ENCODE measurements around the gene TOMM70. TPM values are rescaled to one million over a fixed set of nuclear protein-coding genes. Genes with fewer than 3 reads are reported as not detected.

Gene TOMM70
- total RNA-seq, 1 donor from 2014 or later, result 44.6 TPM

DNA sequence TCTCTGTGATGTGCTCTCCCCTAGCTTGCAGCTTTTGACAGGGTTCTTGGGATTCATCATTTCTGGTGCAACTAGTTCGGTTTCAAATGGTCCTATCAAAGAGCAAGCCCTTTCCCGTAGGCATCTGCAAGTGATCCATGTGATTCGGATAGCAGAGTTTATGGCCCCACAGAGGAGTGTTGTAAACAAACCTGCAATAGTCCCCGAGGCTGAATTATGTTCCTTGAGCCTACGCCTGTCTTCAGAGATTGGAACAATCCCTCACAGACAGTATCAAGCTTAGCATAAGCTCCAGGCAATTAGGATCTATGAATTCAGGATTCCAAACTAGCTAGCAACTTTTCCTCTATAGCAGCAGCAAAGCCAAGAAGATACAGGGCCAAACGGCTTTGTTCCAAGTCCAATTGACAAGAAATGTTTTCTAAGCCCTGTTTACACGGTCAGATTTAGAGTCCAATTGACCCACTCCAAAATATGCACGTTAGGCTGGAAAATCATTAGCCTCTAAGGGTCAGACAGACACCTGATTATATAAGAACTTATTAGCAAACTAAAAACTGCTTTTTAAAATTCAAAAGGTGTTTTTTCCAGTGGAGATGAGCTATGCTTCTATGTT is 25.3 kb upstream of the TOMM70 start:
- TF ChIP-seq, protein P1, sequence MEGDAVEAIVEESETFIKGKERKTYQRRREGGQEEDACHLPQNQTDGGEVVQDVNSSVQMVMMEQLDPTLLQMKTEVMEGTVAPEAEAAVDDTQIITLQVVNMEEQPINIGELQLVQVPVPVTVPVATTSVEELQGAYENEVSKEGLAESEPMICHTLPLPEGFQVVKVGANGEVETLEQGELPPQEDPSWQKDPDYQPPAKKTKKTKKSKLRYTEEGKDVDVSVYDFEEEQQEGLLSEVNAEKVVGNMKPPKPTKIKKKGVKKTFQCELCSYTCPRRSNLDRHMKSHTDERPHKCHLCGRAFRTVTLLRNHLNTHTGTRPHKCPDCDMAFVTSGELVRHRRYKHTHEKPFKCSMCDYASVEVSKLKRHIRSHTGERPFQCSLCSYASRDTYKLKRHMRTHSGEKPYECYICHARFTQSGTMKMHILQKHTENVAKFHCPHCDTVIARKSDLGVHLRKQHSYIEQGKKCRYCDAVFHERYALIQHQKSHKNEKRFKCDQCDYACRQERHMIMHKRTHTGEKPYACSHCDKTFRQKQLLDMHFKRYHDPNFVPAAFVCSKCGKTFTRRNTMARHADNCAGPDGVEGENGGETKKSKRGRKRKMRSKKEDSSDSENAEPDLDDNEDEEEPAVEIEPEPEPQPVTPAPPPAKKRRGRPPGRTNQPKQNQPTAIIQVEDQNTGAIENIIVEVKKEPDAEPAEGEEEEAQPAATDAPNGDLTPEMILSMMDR (conservative IDR thresholded peaks at IDR 0.05), result no peak
- no peaks in the 10 kb centered on the region for H3K36me3 Mint-ChIP-seq
- DNase-seq (ENCODE audit: extremely low spot score, unreplicated experiment), result no peak
- no peaks in the 10 kb centered on the region for H3K27me3 Mint-ChIP-seq
- no peaks in the 10 kb centered on the region for H3K9me3 Mint-ChIP-seq
- no peaks in the 10 kb centered on the region for H3K4me1 Mint-ChIP-seq (ENCODE audit: unreplicated experiment)
- no peak overlapping the region for H3K4me3 Mint-ChIP-seq
- no peak overlapping the region for H3K27ac Mint-ChIP-seq

DNA sequence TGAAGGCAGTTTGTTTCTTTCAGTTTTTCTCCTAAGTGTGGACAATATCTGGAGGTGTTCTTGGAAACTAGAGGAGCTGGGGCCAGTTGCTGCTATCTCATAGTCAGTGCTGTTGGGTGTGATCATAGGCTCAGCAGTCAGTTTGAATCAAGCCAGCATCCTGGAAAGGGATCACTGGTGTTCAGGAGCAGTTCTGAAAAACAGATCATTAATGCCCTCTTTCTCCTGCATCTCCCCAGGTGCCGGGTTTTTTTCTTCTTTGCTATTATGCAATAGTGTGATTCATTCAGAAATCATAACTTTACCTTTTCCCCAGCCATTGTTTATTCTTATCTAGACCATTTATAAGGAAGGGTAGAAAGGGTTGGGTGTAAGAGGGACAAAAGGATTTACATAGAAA is 24.4 kb upstream of the TOMM70 start:
- Mint-ChIP-seq H3K27ac (no peak overlapping the region), H3K9me3 (no peaks in the 10 kb centered on the region), H3K4me1 (ENCODE audit: unreplicated experiment) (no peaks in the 10 kb centered on the region)

DNA sequence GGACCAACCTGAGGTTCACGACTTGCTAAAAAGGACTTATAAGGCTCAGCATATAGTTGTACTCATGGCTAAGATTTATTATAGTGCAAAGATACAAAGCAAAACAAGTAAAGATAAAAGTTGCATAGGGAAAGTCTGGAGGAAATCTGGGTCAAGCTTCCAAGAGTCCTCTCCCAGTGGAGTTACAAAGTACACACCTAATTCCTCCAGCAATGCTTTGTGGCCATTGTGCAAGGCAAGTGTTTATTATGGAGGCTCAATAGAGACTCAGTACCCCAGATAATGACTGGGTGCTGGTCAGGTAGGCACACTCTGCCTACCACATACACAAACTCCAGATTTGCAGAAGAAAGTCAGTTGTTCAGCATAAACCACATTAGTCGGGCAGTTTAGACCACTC is 23.4 kb upstream of the TOMM70 start:
- no peak overlapping the region for H3K4me3 Mint-ChIP-seq
- DNase-seq (ENCODE audit: extremely low spot score, unreplicated experiment), result no peak
- H3K4me1 Mint-ChIP-seq (ENCODE audit: unreplicated experiment), result no peaks in the 10 kb centered on the region
- H3K27ac Mint-ChIP-seq, result no peak overlapping the region
- TF ChIP-seq, protein P1 (conservative IDR thresholded peaks at IDR 0.05), result no peak
- no peaks in the 10 kb centered on the region for H3K27me3 Mint-ChIP-seq
- H3K9me3 Mint-ChIP-seq, result no peaks in the 10 kb centered on the region
- H3K36me3 Mint-ChIP-seq, result no peaks in the 10 kb centered on the region

More for the DNA sequence above, 24.4 kb upstream of the TOMM70 start:
- TF ChIP-seq, protein P1 (conservative IDR thresholded peaks at IDR 0.05), result no peak
- Mint-ChIP-seq H3K36me3 (no peaks in the 10 kb centered on the region), H3K27me3 (no peaks in the 10 kb centered on the region), H3K4me3 (no peak overlapping the region)
- no peak for DNase-seq (ENCODE audit: extremely low spot score, unreplicated experiment)

DNA sequence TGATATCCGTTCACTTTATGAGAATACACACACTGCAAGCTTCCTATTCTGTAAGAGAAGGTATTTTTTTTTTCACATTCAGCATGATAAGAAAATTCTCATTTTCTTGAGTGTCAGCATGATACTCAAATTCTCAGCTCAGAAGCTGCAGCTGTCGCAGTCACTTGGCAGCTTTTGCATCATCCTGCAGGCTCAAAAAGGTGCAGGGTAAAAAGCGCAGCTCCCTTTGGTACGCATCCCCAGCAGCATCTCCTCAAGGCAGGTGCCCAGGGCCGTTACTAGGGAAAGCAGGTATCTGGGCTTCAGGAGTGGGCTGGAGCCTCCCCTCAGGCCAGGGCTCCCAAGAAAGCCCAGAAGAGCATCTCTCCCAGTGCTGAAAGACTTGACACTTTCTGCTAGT is 22.7 kb upstream of the TOMM70 start:
- Mint-ChIP-seq H3K9me3 (no peaks in the 10 kb centered on the region), H3K4me1 (ENCODE audit: unreplicated experiment) (no peaks in the 10 kb centered on the region), H3K36me3 (peaks cover 2% of the 10 kb centered on the region), H3K27me3 (no peaks in the 10 kb centered on the region), H3K4me3 (no peak overlapping the region), H3K27ac (no peak overlapping the region)
- no peak for DNase-seq (ENCODE audit: extremely low spot score, unreplicated experiment)
- TF ChIP-seq, protein P1 (conservative IDR thresholded peaks at IDR 0.05), result no peak

DNA sequence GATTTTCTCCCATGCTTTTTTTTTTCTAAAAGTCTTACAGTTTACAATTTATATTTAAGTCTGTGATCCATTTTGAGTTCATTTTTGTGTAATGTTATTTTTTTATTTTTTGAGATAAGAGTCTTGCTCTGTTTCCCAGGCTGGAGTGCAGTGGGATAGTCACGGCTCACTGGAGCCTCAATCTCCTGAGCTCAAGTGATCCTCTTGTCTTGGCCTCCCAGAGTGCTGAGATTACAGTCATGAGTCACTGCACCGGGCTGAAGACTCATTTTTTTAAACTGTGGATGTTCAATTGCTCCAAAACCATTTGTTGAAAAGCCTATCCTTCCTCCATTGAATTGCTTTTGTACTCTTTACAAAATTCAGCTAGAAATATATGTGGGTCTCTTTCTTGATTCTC is 20.0 kb upstream of the TOMM70 start:
- Mint-ChIP-seq H3K9me3 (no peaks in the 10 kb centered on the region), H3K4me3 (no peak overlapping the region)
- no peak for DNase-seq (ENCODE audit: extremely low spot score, unreplicated experiment)

More for the DNA sequence above, 20.0 kb upstream of the TOMM70 start:
- peaks cover 3% of the 10 kb centered on the region for H3K36me3 Mint-ChIP-seq
- no peak overlapping the region for H3K27ac Mint-ChIP-seq
- no peaks in the 10 kb centered on the region for H3K27me3 Mint-ChIP-seq
- H3K4me1 Mint-ChIP-seq (ENCODE audit: unreplicated experiment), result no peaks in the 10 kb centered on the region
- TF ChIP-seq, protein P1 (conservative IDR thresholded peaks at IDR 0.05), result no peak

Data from type B pancreatic cell (in vitro differentiated cells).